Right ventricle myocardium superior (tissue), 1 donor: ENCODE data around the gene PRDM16. TPM values are rescaled to one million over a fixed set of nuclear protein-coding genes. Genes with fewer than 3 reads are reported as not detected.
"Not testable (repeated sequence)": the region's sequence is repeated elsewhere in the genome, so short reads cannot be mapped to it uniquely, and the experiment has no call there.

ENCODE experiments used
- ATAC-seq: fragments of 200-7000 bp; cut with Tn5 transposase; one replicate; pipeline ENCODE4 v1.9.1; 2020; ENCODE audit warnings: mild to moderate bottlenecking; ENCODE audit not compliant: poor library complexity
- DNase-seq: peaks from one replicate; pipeline ENCODE4 v3.0.0-alpha.2; 2020
- intact Hi-C: fragments of 100-400 bp; cut with DNase I; formaldehyde crosslinking; loops from one replicate; pipeline ENCODE4 v1.11.2; 2022
- total RNA-seq: library from RNA; stranded (reverse); fragmentation: NEBNext Ultra II Directional; extraction: Animal tissue kit (Norgen Biotek cat#: 25700); gene quantifications from one replicate; pipeline ENCODE4 v1.2.1, GENCODE V29; 2021
- donor health status: DM: no; HTN: yes; CAD: no; lungs with severe emphysema.

PRDM16 gene
- total RNA-seq, 1 donor from 2014 or later = 14.2 TPM

DNA sequence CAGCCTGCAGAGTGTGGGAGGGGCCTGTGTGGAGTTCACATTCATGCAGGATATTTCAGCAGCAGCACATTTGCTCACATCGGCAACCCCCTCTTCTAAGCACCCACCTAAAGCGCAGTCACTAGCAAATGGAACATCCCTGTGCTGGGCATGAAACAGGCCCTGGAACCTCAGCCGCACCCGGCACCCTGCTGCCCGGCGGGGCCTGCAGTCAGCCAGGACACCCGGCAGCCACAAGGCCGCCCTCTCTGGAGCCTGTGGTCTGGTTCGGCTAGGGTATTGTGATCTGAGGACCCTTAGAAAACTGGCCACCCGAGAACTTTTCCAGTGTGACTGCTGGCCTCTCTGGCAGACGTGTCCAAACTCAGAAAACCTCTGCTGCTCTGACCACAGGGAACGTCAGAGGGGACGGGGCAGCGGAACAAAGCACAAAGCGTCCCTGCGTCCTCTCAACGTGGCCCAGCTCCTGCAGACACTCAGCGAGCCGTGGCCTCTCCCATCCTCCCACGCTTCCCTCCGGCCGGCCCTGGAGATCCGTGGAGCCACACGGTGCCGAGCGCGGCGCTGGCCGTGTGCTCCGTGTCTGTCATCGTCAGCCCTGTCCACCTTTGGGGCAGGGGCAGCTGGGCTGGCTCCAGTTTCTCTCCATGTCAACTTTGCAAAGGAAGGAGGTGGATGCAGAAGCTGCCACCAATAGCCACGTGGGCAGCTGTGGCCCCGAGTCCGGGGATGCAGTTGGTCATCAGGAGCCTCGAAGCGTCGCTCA, 209.6 kb downstream of the PRDM16 start:
- intact Hi-C loops = loop anchor here (10.0 kb wide), 1 partner anchor 264 kb away; no protein-coding TSS in a partner anchor
- no peak for ATAC-seq
- peak; percentile 17 for DNase-seq

- ATAC-seq = no peak
- intact Hi-C loops = loop anchor here (10.0 kb wide), 1 partner anchor 264 kb away; no protein-coding TSS in a partner anchor
- no peak for DNase-seq
Measured at GRCh38 chr1:3279182-3279470, 210.1 kb downstream of the PRDM16 start.

DNA sequence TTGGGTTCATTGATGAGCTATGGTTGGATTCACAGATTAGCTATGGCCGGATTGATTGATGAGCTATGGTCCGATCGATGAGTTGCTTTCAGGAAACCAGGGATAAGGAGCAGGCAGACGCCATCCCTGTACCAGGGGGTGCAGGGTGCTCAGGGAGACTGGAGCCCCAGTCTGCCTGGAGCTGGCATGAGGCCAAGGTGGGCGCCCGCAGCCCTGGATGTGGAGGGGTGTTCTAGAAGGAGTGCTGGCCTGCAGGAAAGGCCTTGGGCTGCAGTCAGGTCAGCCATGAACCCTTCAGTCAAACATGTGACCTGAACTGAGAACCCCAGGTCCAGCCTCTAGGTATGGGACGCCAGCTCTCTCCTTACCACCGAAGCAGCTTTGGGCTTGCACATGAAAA, 212.7 kb downstream of the PRDM16 start:
- intact Hi-C loops = loop anchor here (10.0 kb wide), 2 partner anchors 123 to 217 kb away; partner anchors contain the start of gene PRDM16
- DNase-seq = no peak
- ATAC-seq = no peak

- intact Hi-C loops = loop anchor here (10.0 kb wide), 2 partner anchors 123 to 217 kb away; partner anchors contain the start of gene PRDM16
- ATAC-seq (no peak), DNase-seq (no peak)
Measured at GRCh38 chr1:3282186-3282585, 213.2 kb downstream of the PRDM16 start.

GRCh38 chr1:3282656-3283430, 213.8 kb downstream of the PRDM16 start:
- ATAC-seq (peak; percentile 80), DNase-seq (no peak)
- intact Hi-C loops = loop anchor here (10.0 kb wide), 2 partner anchors 122 to 218 kb away; partner anchors contain the start of gene PRDM16

DNA sequence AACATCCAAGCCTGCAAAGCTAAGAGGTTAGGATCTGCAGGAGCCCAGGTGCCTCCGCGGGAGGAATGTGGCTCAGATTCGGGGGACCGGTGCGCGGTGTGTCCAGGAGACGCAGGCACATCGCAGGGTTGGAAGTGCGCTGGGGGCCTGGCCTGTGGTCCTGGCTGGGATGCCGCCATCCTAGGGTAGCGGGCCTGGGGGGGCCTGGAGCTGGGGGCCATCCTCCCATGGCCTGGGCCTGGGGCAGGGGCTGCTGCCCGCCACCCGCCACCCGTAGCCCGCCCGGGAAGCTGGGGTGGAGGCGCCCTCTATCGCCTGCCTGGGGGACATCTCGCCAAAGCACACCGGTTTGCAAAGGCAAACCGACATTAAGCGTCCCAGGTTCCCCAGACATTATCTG, 214.8 kb downstream of the PRDM16 start:
- intact Hi-C loops = loop anchor here (10.0 kb wide), 2 partner anchors 121 to 219 kb away; partner anchors contain the start of gene PRDM16
- ATAC-seq (peak; percentile 86), DNase-seq (peak; percentile 68)

DNA sequence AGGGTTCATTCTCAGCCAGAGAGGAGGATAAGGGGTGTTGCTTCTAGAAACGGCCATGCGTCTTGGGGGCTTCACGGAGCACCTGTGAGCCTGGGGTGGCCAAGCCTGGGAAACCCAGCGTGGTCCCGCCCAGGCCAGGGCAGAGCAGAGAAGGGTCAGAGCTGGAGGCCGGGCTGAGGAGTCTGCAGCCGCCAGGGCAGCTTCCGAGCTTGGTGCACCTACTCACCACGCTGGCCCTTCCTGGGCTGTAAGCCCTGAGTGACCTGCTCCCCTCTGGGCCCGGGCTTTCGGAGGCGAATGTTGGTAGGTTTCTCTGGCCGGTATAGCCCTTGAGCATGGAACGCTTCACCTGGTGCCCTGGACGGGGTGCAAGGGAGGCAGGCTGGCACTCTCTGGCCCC, 215.7 kb downstream of the PRDM16 start:
- intact Hi-C loops = loop anchor here (10.0 kb wide), 2 partner anchors 120 to 220 kb away; partner anchors contain the start of gene PRDM16
- no peak for DNase-seq
- no peak for ATAC-seq

- intact Hi-C loops = loop anchor here (10.0 kb wide), 2 partner anchors 120 to 220 kb away; partner anchors contain the start of gene PRDM16
- DNase-seq (no peak), ATAC-seq (no peak)
Measured at GRCh38 chr1:3285106-3285740, 216.2 kb downstream of the PRDM16 start.

- intact Hi-C loops = loop anchor here (10.0 kb wide), 2 partner anchors 118 to 222 kb away; partner anchors contain the start of gene PRDM16
- not testable (repeated sequence) for DNase-seq, ATAC-seq
Measured at GRCh38 chr1:3287095-3287494, 218.1 kb downstream of the PRDM16 start.

DNA sequence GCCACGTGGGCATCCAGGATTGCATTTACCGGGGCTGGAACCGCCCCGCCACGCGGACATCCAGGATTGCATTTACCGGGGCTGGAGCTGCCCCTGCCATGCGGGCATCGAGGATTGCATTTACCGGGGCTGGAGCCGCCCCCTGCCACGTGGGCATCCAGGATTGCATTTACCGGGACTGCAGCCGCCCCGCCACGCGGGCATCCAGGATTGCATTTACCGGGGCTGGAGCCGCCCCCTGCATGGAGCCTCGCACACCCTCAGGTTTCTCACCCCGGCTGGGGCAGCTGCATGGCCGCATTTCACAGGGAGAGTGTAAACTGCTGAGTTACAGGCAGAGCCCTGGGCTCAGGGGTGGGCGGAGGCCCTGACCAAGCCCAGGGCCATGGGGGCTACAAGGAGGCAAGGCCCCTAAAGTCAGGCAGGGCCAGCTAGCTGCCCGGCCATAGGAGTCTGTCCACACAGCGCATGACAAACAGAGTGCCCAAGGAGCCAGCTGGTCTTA, 218.7 kb downstream of the PRDM16 start:
- DNase-seq (no peak), ATAC-seq (no peak)
- intact Hi-C loops = loop anchor here (10.0 kb wide), 2 partner anchors 117 to 223 kb away; partner anchors contain the start of gene PRDM16

DNA sequence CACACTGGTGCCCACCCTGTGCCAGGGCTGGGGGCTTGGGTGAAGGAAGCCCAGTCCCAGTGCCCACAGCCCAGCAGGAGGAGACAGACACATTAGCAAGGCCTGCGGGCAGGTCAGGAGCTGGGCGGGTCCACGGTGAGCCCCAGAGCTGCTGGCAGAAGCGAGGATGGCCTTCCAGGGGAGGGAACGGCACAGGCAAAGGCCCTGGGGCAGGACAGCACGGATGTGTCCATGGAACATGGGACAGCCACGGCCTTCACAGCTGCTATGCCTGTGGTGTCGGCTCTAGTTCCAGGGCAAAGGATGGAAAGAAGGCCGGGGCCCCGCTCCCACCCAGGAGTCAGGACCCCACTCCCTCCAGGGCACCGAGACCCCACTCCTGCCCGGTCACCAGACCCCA, 220.5 kb downstream of the PRDM16 start:
- intact Hi-C loops = loop anchor here (10.0 kb wide), 2 partner anchors 115 to 225 kb away; partner anchors contain the start of gene PRDM16
- DNase-seq = no peak
- ATAC-seq = no peak

DNA sequence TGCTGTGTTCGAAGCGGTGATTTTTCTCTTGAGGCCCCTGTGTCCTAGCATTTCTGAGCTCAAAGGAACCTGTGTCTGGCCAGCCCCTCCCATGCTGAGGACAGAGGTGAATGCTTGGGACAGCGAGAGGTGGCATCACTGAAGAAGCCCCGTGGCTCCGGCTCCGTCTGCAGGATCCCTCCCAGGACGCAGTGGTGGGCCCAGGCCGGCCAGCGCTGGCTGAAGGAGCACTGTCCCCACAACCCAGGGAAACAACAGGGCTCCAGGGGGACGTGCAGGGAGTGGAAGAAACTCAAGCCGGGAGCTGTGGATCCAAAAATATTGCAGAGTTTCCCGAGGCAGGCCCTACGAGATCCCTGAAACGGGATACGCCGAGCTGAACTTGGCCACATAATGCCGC, 221.4 kb downstream of the PRDM16 start:
- no peak for ATAC-seq
- intact Hi-C loops = no loop called here

DNA sequence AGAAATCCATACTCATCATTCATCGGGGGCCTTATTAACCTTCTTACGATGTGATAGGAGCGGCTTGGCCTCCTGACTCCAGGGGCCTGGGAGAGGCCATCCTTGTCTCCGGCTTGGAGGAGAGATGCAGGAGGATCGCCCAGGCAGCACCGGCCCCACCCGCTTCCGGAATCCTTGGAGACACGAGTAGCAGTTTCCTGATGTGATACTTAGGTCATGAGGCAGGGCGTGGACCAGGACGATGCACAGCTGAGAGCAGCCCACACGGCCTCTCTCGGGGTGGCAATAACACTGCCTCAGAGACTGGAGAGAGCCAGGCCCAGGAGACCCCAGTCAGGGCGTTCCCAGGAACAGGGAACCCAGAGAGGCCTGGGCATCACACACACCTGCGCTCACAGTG, 221.9 kb downstream of the PRDM16 start:
- no peak for ATAC-seq
- no peak for DNase-seq
- intact Hi-C loops = no loop called here

More for the DNA sequence above, 221.4 kb downstream of the PRDM16 start:
- DNase-seq = no peak

GRCh38 chr1:3292051-3292722, 223.2 kb downstream of the PRDM16 start:
- intact Hi-C loops = no loop called here
- peak; percentile 82 for ATAC-seq
- peak; percentile 81 for DNase-seq

DNA sequence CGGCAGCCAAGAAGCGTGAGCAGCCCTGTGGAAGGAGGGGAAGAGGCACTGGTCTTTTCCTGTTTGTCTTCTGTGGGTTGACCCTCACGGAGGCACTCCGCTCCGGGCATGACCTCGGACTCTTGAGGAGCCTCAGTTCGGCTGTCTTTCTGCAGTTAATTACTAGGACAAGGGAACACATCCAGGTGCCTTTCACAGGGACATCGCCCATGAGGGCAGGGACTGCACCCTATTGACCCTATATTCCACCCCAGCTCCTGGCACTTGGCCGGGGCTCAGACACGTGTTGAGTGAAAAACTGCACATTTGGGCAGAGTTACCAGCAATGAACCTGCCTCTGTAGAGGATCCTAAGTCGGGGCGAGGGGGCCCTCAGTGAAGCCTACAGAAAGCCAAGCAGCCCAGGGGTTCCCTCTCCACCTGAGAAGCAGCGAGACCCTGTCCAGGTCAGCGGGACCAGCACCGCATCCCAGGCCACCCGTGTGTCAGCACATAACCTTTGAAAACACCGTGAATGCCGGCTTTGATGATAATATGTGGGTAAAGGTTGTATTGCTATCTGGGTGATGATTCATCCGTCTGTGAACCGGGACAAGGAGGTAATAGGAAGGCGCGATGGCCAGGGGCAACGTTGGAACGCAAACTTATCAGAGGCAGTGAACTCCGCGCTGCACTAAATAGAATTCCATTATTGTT, 224.0 kb downstream of the PRDM16 start:
- DNase-seq (no peak), ATAC-seq (no peak)
- intact Hi-C loops = no loop called here

DNA sequence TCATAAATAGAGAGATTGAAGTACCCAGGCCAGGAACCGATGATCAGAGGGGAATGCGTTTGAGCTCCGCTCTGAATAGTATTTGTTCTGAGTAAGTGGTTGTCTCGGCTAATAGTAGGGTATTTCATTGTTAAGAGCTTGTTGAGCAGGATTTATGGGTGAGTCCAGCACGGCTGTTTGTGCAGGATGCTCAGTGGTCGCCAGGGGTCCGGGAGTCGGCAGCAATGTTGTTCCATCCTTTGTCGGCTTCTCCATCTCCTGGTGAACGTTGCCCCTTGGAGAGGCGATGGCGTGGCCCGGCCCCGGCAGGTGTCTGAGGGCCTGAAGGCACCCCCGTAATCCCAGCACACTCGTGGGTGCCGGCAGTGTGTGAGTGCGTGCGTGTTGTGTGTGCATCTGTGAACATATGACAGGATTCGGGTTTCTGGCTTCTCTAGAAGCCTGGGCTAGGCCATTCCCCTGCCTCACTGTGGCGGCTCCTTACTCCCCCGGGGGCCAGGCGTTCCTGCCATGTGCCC, 224.6 kb downstream of the PRDM16 start:
- intact Hi-C loops = no loop called here
- ATAC-seq = no peak

DNA sequence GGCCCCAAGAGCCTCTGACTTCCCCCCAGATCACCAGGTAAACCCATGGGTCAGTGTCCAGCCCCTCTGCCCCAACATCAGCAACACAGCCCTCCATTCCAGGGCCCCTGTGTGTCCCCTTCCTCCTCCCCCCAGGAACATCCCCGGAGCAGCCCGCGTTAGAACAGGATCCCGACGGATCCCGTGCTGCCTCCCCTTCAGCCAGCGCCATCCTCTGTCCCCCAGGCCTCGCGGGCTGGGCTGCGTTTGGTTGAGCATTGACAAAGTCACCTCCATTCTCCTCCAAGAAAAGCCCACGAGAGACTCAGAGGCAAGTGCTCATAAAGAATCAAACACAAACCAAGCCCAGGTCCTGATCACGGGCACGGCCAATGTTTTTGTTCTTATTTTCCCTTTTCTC, 225.4 kb downstream of the PRDM16 start:
- intact Hi-C loops = no loop called here
- DNase-seq = no peak
- ATAC-seq = no peak

More for the DNA sequence above, 224.6 kb downstream of the PRDM16 start:
- DNase-seq = no peak
